HG02938 (cell line): ENCODE results near the gene RNASE9.
"Not testable (repeated sequence)": the region's sequence is repeated elsewhere in the genome, so short reads cannot be mapped to it uniquely, and the experiment has no call there.

Experiments used
- ATAC-seq: cut with Tn5 transposase; IDR thresholded peaks from one replicate; pipeline ENCODE4 v1.9.1; 2021; ENCODE audit warnings: mild to moderate bottlenecking, moderate library complexity; ENCODE audit not compliant: unreplicated experiment

Gene RNASE9

DNA sequence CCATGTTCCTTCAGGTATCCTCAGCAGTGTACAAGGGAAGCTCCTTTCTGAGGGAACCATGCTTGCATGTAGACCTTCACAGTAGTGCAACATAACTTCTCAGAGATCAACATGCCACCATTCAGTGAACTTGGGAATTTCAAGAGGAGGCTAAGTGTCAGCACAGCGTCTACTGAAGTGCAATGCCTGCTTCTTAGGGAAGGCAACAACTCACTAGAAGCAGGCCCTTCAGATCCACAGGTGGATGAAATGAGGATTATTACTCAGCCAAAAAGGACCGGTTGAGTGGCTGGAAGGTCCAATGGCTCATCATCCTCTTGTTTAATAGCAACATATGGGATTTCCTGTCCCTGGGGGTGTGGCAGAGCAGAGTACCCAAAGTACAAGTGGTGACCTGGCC is 36.8 kb downstream of the RNASE9 start:
- ATAC-seq: no peak

DNA sequence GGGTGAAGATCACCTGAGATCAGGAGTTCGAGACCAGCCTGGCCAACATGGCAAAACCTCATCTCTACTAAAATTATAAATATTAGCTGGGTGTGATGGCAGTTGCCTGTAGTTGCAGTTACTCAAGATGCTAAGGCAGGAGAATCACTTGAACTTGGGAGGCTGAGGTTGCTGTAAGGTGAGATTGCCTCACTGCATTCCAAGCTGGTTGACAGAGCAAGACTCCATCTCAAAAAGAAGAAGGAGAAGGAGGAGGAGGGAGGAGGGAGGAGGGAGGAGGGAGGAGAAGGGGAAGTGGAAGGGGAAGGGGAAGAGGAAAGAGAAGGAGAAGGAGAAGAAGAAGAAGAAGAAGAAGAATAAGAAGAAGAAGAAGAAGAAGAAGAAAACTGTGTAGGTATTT is 38.5 kb downstream of the RNASE9 start:
- no peak for ATAC-seq

DNA sequence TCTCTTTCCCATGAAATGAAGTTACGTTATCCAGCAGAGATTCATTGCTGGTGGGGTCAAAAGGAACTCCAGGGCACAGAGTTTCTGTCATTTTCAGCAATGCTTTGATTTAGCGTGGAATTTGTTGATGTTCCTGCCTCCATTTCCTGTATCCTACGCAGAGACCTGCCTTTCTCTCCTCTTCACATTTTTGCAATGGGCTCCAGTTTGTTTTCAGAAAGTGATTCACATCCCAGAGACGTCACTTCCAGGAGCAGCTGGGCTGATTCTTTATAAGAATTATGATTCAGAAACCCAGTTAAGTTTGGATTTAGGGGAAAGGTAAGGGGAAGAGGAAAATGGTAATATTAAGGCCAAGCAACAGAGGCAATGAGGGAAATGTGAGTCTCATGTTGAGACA is 43.9 kb downstream of the RNASE9 start:
- no peak for ATAC-seq

DNA sequence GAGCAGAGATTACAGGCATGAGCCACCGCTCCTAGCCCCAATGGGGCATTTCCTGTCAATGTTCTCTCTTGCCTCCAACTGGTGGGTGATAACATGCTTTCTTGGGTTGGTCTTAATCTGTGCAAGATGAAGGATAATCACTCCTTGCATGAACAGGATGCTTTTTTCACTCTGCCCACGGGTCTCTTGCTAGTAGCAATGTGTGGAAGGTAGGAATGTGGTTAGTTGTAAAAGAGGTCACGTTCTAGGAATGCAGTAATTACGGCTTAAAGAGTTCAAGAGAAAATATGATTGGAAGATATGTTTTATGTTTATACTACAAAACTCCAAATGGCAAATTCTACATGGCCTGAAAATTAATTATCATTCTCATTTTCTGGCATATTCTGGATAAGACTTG is 45.0 kb downstream of the RNASE9 start:
- ATAC-seq: no peak

DNA sequence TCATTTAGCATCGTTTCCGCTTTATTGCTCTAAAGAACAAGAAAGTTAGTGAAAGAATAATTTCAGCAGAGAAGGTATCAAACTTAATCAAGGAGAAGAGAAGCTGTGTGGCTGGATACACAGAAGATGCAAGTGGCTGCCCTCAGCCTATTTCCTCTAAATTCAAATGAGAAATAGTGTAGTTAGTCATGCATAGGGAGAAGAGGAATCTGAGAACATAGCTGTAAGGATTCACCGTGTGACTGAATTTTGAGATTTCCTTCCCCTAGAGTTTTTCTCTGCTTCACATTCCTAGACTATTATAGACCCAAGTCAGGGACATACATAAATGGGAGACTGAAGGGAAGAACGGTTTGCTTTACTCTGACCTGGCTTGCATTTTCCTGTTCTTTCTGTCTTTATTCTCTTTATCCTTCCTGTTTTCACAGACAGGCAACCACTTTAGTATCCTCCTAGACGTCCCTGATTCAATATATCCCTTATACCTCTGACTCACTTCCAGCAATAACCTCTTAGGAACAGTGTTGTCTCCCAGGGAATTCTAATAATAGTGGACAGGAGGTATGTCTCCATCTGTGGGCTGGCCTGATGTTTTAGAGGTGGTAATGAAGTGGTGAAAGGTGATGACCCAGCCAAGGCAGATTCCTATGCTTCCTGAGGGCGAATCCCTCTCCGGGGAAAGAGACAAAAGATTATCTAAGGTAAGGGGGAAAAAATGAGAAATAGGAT is 48.5 kb downstream of the RNASE9 start:
- no peak for ATAC-seq

DNA sequence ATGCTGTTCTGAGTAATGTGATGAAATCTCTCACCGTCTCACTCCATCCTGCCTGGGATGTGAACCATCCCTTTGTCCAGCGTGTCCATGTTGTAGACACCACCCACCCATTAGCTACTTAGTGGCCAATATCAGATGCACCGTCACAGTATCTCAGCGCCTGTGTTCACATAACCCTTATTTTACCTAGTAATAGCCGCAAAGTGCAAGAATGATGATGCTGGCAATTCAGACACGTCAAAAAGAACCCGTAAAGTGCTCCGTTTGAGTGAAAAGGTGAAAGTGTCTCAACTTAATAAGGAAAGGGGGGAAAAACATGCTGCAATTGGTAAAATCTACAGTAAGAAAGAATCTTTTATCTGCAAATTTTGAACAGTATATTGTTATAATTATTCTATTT is 52.5 kb downstream of the RNASE9 start:
- ATAC-seq: no peak

DNA sequence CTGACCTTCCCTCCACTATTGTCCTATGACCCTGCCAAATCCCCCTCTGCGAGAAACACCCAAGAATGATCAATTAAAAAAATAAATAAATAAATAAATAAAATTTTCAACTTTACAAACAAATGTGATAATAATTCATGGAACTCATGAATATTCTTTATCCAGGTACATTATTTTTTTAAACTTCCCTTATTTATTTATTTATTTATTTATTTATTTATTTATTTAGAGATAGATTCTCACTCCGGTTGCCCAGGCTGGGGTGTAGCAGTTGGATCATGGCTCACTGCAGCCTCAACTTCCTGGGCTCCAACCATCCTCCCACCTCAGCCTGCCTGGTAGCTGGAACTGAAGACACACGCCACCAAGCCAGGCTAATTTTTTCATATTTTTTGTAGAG is 53.3 kb downstream of the RNASE9 start:
- not testable (repeated sequence) for ATAC-seq

DNA sequence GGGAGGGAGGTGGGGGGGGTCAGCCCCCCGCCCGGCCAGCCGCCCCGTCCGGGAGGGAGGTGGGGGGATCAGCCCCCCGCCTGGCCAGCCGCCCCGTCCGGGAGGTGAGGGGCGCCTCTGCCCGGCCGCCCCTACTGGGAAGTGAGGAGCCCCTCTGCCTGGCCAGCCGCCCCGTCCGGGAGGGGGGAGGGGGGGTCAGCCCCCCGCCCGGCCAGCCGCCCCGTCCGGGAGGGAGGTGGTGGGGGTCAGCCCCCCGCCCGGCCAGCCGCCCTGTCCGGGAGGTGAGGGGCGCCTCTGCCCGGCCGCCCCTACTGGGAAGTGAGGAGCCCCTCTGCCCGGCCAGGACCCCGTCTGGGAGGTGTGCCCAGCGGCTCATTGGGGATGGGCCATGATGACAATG is 54.1 kb downstream of the RNASE9 start:
- not testable (repeated sequence) for ATAC-seq

DNA sequence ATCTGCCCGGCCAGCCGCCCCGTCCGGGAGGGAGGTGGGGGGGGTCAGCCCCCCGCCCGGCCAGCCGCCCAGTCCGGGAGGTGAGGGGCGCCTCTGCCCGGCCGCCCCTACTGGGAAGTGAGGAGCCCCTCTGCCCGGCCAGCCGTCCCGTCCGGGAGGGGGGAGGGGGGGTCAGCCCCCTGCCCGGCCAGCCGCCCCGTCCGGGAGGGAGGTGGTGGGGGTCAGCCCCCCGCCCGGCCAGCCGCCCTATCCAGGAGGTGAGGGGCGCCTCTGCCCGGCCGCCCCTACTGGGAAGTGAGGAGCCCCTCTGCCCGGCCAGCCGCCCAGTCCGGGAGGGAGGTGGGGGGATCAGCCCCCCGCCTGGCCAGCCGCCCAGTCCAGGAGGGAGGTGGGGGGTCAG is 54.6 kb downstream of the RNASE9 start:
- not testable (repeated sequence) for ATAC-seq
